Vagina (tissue), 2 donors: Measurements from ENCODE around the gene CISD2. TPM values are rescaled to one million over a fixed set of nuclear protein-coding genes. Genes with fewer than 3 reads are reported as not detected.

Experiments used
- DNase-seq, 2 donors: peaks; one replicate each; pipeline ENCODE4 v3.0.0-alpha.2; 2017; ENCODE audit errors: extremely low spot score in 2 of 2
- H3K27ac ChIP-seq: fragments of 200-600 bp; sonication (generic); one replicate; pipeline ENCODE4 v1.5.1; 2019
- H3K27me3 ChIP-seq: fragments of 200-600 bp; sonication (generic); one replicate; pipeline ENCODE4 v1.5.1; 2019
- H3K36me3 ChIP-seq, 2 donors: fragments of 200-600 bp; sonication (generic); one replicate each; pipeline ENCODE4 v1.5.1; 2017 to 2019
- H3K4me1 ChIP-seq: fragments of 200-600 bp; sonication (generic); one replicate; pipeline ENCODE4 v1.5.1; 2019
- H3K4me3 ChIP-seq, 2 donors: fragments of 200-600 bp; sonication (generic); 1 replicate in 1 of 2; 2 replicates in 1 of 2; pipeline ENCODE4 v1.5.1; 2016 to 2019
- H3K9me3 ChIP-seq: fragments of 200-600 bp; sonication (generic); one replicate; pipeline ENCODE4 v1.5.1; 2019
- POLR2A ChIP-seq, 2 donors: fragments of 450-650 bp; IDR thresholded peaks; one replicate each; pipeline ENCODE4 v1.6.1; 2017; ENCODE audit warnings: antibody characterized with exemption in 2 of 2, mild to moderate bottlenecking in 2 of 2, moderate library complexity in 2 of 2
- POLR2AphosphoS5 ChIP-seq, 2 donors: sonication (generic); formaldehyde crosslinking; IDR thresholded peaks; one replicate each; pipeline ENCODE4 v1.9.0; 2017; ENCODE audit warnings: antibody characterized with exemption in 2 of 2, mild to moderate bottlenecking in 2 of 2, low read depth in 1 of 2; ENCODE audit not compliant: insufficient read depth in 1 of 2
- intact Hi-C: fragments of 100-400 bp; cut with DNase I; formaldehyde crosslinking; loops from one replicate; pipeline ENCODE4 v1.15.1; 2023
- total RNA-seq: library from RNA; depleted of rRNA; stranded (reverse); fragments of >200 nt; gene quantifications from one replicate; pipeline ENCODE4 v1.2.3, GENCODE V29; 2016
- TF ChIP-seq, protein P1 (sequence below), 3 experiments: fragments of 450-650 bp in 2 of 3; fragments of 200-600 bp in 1 of 3; sonication (generic) in 1 of 3; IDR thresholded peaks; one replicate each; pipeline ENCODE4 v1.5.1; 2017 to 2019; ENCODE audit warnings: antibody characterized with exemption in 3 of 3, mild to moderate bottlenecking in 2 of 3, moderate library complexity in 2 of 3

The CISD2 gene
- total RNA-seq, 1 donor from 2014 or later = 11.3 TPM

DNA sequence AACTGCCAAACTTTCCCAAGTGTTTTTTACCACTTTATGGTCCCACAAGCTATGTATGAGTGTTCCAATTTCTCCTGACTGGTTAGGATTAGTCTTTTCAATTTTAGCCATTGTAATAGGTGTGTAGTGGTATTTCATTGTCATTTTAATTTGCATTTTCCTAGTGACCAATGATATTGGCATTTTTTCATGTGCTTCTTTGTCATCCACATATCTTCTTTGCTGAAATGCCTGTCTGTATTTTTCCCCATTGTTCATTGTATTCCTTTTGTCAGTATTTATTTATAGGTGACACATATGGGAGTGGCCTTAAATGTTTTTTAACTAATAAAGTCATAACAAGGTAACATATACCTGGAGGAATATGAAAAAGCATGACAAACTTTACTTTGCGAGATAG lies 32.2 kb upstream of the CISD2 start:
- no peak for DNase-seq
- Histone ChIP-seq H3K27me3 (no peaks in the 10 kb centered on the region), H3K4me3 (no peak overlapping the region), H3K27ac (no peak overlapping the region), H3K4me1 (no peaks in the 10 kb centered on the region), H3K36me3 (no peaks in the 10 kb centered on the region), H3K9me3 (no peaks in the 10 kb centered on the region)
- intact Hi-C loops = no loop called here
- no peak for TF ChIP-seq POLR2A (IDR thresholded peaks at IDR 0.05)
- TF ChIP-seq, protein P1, sequence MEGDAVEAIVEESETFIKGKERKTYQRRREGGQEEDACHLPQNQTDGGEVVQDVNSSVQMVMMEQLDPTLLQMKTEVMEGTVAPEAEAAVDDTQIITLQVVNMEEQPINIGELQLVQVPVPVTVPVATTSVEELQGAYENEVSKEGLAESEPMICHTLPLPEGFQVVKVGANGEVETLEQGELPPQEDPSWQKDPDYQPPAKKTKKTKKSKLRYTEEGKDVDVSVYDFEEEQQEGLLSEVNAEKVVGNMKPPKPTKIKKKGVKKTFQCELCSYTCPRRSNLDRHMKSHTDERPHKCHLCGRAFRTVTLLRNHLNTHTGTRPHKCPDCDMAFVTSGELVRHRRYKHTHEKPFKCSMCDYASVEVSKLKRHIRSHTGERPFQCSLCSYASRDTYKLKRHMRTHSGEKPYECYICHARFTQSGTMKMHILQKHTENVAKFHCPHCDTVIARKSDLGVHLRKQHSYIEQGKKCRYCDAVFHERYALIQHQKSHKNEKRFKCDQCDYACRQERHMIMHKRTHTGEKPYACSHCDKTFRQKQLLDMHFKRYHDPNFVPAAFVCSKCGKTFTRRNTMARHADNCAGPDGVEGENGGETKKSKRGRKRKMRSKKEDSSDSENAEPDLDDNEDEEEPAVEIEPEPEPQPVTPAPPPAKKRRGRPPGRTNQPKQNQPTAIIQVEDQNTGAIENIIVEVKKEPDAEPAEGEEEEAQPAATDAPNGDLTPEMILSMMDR (IDR thresholded peaks at IDR 0.05) = no peak
- TF ChIP-seq POLR2AphosphoS5 (IDR thresholded peaks at IDR 0.05; ENCODE audit: insufficient read depth in 1 of 2, low read depth in 1 of 2) = no peak

DNA sequence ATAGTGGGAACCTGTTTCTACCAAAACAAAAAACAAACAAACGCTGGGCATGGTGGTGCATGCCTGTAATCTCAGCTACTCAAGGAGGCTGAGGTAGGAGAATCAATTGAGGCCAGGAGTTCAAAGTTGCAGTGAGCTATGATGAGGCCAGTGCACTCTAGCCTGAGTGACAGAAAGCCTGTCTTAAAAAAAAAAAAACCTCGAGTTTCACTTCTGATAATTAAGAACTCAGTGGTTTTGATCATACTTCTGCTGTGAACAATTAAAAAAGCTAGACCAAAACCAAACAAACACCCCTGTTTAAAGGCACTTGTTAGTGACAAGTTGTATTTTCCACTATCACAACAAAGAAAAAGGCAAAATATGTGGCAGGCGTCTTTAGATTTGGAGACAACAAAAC lies 26.4 kb upstream of the CISD2 start:
- intact Hi-C loops = no loop called here
- Histone ChIP-seq H3K27ac (no peak overlapping the region), H3K36me3 (no peaks in the 10 kb centered on the region), H3K4me3 (no peak overlapping the region), H3K4me1 (no peaks in the 10 kb centered on the region), H3K27me3 (no peaks in the 10 kb centered on the region), H3K9me3 (no peaks in the 10 kb centered on the region)
- no peak for DNase-seq
- no peak for TF ChIP-seq POLR2AphosphoS5 (IDR thresholded peaks at IDR 0.05; ENCODE audit: insufficient read depth in 1 of 2, low read depth in 1 of 2)
- TF ChIP-seq POLR2A (IDR thresholded peaks at IDR 0.05) = no peak

DNA sequence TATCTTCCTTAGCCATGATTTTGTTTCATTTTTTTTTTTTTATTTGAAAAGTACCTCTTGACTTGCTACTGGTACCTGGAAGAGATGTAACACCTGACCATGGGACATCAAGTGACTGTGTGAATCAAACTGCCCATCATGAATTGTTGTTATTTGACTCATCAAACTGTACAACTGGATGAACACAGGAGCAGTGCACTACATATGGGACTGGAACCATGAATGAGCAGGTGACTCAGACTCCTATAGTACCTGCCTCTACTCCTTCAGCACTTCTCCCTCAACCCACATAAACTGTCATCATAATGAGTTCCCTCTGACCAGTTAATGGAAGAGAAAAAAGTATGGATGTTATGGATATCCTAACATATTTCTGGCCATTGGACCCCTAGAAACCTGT lies 25.5 kb upstream of the CISD2 start:
- Histone ChIP-seq H3K27ac (no peak overlapping the region), H3K9me3 (no peaks in the 10 kb centered on the region), H3K27me3 (no peaks in the 10 kb centered on the region), H3K4me1 (no peaks in the 10 kb centered on the region), H3K4me3 (no peak overlapping the region), H3K36me3 (no peaks in the 10 kb centered on the region)
- no peak for DNase-seq
- TF ChIP-seq, protein P1 (IDR thresholded peaks at IDR 0.05) = no peak
- TF ChIP-seq POLR2A (IDR thresholded peaks at IDR 0.05) (no peak), POLR2AphosphoS5 (IDR thresholded peaks at IDR 0.05; ENCODE audit: insufficient read depth in 1 of 2, low read depth in 1 of 2) (no peak)
- intact Hi-C loops = no loop called here

DNA sequence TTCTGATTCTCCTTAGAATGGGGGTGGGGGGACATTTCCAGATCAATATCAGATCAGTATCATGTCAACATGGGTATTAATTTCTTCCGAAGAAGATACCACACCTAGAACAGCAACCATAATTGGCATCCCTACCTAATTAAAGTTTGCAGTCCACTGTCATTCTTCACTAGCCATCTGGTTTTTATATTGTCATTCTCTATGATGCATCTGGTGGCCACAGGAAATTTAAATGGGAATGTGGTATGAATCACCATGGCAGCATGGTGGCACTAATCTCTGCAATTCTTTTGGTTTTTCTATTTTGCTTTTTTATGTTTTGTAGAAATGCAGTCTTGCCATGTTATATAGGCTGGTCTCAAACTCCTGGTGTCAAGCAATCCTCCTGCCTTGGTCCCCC lies 24.9 kb upstream of the CISD2 start:
- TF ChIP-seq POLR2A (IDR thresholded peaks at IDR 0.05) = no peak
- H3K27me3 ChIP-seq = no peaks in the 10 kb centered on the region
- DNase-seq = no peak
- no peaks in the 10 kb centered on the region for H3K36me3 ChIP-seq
- no peak overlapping the region for H3K4me3 ChIP-seq
- H3K4me1 ChIP-seq = no peaks in the 10 kb centered on the region
- intact Hi-C loops = no loop called here
- no peaks in the 10 kb centered on the region for H3K9me3 ChIP-seq
- H3K27ac ChIP-seq = no peak overlapping the region

DNA sequence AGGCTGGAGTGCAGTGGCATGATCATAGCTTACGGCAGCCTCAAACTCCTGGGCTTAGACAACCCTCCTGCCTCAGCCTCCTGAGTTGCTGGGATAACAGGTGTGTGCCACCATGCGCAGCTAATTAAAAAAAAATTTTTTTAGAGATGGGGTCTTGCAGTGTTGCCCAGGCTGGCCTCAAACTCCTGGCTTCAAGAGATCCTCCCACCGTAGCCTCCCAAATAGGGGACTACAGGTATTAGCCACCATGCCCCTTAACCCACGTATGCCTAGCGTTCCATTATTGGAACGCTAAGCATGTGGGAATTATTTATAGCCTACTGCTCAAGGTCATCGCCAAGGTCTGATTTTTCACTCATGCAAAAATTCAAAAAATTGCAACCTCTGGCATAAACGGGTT lies 21.1 kb upstream of the CISD2 start:
- H3K36me3 ChIP-seq = no peaks in the 10 kb centered on the region
- H3K9me3 ChIP-seq = no peaks in the 10 kb centered on the region
- DNase-seq = no peak
- TF ChIP-seq POLR2A (IDR thresholded peaks at IDR 0.05) (no peak), POLR2AphosphoS5 (IDR thresholded peaks at IDR 0.05; ENCODE audit: insufficient read depth in 1 of 2, low read depth in 1 of 2) (no peak)
- TF ChIP-seq, protein P1 (IDR thresholded peaks at IDR 0.05) = no peak
- H3K27ac ChIP-seq = no peak overlapping the region
- H3K4me3 ChIP-seq = no peak overlapping the region
- H3K27me3 ChIP-seq = no peaks in the 10 kb centered on the region
- intact Hi-C loops = no loop called here
- H3K4me1 ChIP-seq = no peaks in the 10 kb centered on the region

DNA sequence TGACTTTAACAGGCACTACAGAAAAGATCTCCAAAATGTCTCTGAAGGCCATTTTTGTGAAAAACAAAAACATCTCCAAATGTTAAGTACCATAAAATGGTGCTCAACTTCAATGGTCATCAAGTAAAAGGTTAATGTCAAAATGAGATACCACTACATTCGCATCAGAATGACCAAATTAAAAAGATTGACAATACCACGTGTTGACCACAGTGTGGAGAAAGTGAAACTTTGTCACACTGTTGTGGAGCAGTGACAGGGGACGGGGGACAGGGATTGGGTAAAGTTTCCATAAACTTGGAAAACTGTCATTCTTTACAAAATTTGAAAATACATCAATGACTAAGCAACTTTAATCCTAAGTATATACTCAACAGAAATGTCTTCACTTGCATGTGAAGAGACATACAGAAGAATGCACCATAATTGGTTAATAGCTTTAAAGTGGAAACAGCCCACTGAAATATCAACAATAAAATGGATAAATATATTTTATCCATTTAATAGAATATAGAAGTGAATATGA lies 19.1 kb upstream of the CISD2 start:
- no peak for TF ChIP-seq POLR2AphosphoS5 (IDR thresholded peaks at IDR 0.05; ENCODE audit: insufficient read depth in 1 of 2, low read depth in 1 of 2)
- Histone ChIP-seq H3K4me1 (no peaks in the 10 kb centered on the region), H3K9me3 (no peaks in the 10 kb centered on the region), H3K36me3 (no peaks in the 10 kb centered on the region), H3K27ac (no peak overlapping the region), H3K4me3 (no peak overlapping the region), H3K27me3 (no peaks in the 10 kb centered on the region)
- no peak for DNase-seq
- intact Hi-C loops = no loop called here
